H9 (cell line): ENCODE results near the gene MRPS26. TPM values are rescaled to one million over a fixed set of nuclear protein-coding genes. Genes with fewer than 3 reads are reported as not detected.

Experiments
- DNase-seq: peaks from one replicate; pipeline ENCODE4 v3.0.0-alpha.2; 2017
- H2AFZ ChIP-seq: one replicate; pipeline ENCODE4 v1.6.1; 2013; ENCODE audit warnings: mild to moderate bottlenecking, low read length, control low read depth, moderate library complexity
- H2AK5ac ChIP-seq: 2 replicates; pipeline ENCODE4 v1.6.1; 2013; ENCODE audit warnings: low read length, control low read depth, mixed read lengths; ENCODE audit not compliant: insufficient read length
- H2BK120ac ChIP-seq: one replicate; pipeline ENCODE4 v1.6.1; 2013; ENCODE audit warnings: low read depth, mild to moderate bottlenecking, low read length, control low read depth, inconsistent platforms; ENCODE audit not compliant: poor library complexity, severe bottlenecking
- H2BK12ac ChIP-seq: 2 replicates; pipeline ENCODE4 v1.6.1; 2013; ENCODE audit warnings: low read length, control low read depth, mixed read lengths, low read depth; ENCODE audit not compliant: insufficient read length
- H2BK15ac ChIP-seq: 2 replicates; pipeline ENCODE4 v1.6.1; 2013; ENCODE audit warnings: low read depth, low read length, control low read depth
- H2BK20ac ChIP-seq: one replicate; pipeline ENCODE4 v1.6.1; 2013; ENCODE audit warnings: low read depth, mild to moderate bottlenecking, low read length, control low read depth, inconsistent platforms; ENCODE audit not compliant: poor library complexity, severe bottlenecking
- H2BK5ac ChIP-seq: 2 replicates; pipeline ENCODE4 v1.6.1; 2013; ENCODE audit warnings: low read length, control low read depth, mixed read lengths; ENCODE audit not compliant: insufficient read length
- H3K14ac ChIP-seq: 2 replicates; pipeline ENCODE4 v1.6.1; 2013; ENCODE audit warnings: low read length, control low read depth; ENCODE audit not compliant: insufficient read depth
- H3K18ac ChIP-seq: 2 replicates; pipeline ENCODE4 v1.6.1; 2013; ENCODE audit warnings: low read depth, mild to moderate bottlenecking, mixed read lengths, low read length, control low read depth; ENCODE audit not compliant: insufficient read length
- H3K23ac ChIP-seq: 2 replicates; pipeline ENCODE4 v1.6.1; 2013; ENCODE audit warnings: low read length, control low read depth, mixed read lengths, low read depth; ENCODE audit not compliant: insufficient read length
- H3K23me2 ChIP-seq: 2 replicates; pipeline ENCODE4 v1.6.1; 2013; ENCODE audit warnings: low read depth, mild to moderate bottlenecking, mixed read lengths, low read length, control low read depth; ENCODE audit not compliant: insufficient read length, poor library complexity, severe bottlenecking
- H3K27ac ChIP-seq: 2 replicates; pipeline ENCODE4 v1.5.1; 2013; ENCODE audit warnings: low read length, control low read depth, mixed read lengths, low read depth; ENCODE audit not compliant: insufficient read length
- H3K27me3 ChIP-seq: 2 replicates; pipeline ENCODE4 v1.6.1; 2013; ENCODE audit warnings: low read length, control low read depth, inconsistent platforms; ENCODE audit not compliant: insufficient read depth
- H3K4ac ChIP-seq: 2 replicates; pipeline ENCODE4 v1.6.1; 2013; ENCODE audit warnings: low read depth, mild to moderate bottlenecking, control low read depth, inconsistent platforms, low read length, moderate library complexity
- H3K4me1 ChIP-seq: 2 replicates; pipeline ENCODE4 v1.6.1; 2013; ENCODE audit warnings: low read length, control low read depth, inconsistent platforms; ENCODE audit not compliant: insufficient read depth
- H3K4me2 ChIP-seq: 2 replicates; pipeline ENCODE4 v1.6.1; 2013; ENCODE audit warnings: low read length, control low read depth, mixed read lengths; ENCODE audit not compliant: insufficient read length, insufficient read depth
- H3K56ac ChIP-seq: 2 replicates; pipeline ENCODE4 v1.6.1; 2013; ENCODE audit warnings: low read depth, mild to moderate bottlenecking, mixed read lengths, low read length, control low read depth; ENCODE audit not compliant: insufficient read length
- H3K79me1 ChIP-seq: 2 replicates; pipeline ENCODE4 v1.6.1; 2013; ENCODE audit warnings: low read depth, mild to moderate bottlenecking, moderate library complexity, low read length, control low read depth, inconsistent platforms; ENCODE audit not compliant: insufficient read depth, poor library complexity, severe bottlenecking
- H3K79me2 ChIP-seq: 2 replicates; pipeline ENCODE4 v1.6.1; 2013; ENCODE audit warnings: low read length, control low read depth, inconsistent platforms; ENCODE audit not compliant: insufficient read depth
- H3K9ac ChIP-seq: 2 replicates; pipeline ENCODE4 v1.6.1; 2013; ENCODE audit warnings: low read length, control low read depth, mixed read lengths; ENCODE audit not compliant: insufficient read length; ENCODE audit errors: extremely low read depth
- H3K9me3 ChIP-seq: one replicate; pipeline ENCODE4 v1.6.1; 2013; ENCODE audit warnings: low read depth, low read length, inconsistent platforms; ENCODE audit not compliant: control insufficient read depth
- H3T11ph ChIP-seq: one replicate; pipeline ENCODE4 v1.6.1; 2013; ENCODE audit warnings: mild to moderate bottlenecking, low read length, control low read depth, inconsistent platforms
- H4K20me1 ChIP-seq: one replicate; pipeline ENCODE4 v1.6.1; 2013; ENCODE audit not compliant: control insufficient read depth, insufficient read length, insufficient read depth
- H4K5ac ChIP-seq: 2 replicates; pipeline ENCODE4 v1.6.1; 2013; ENCODE audit warnings: low read depth, mild to moderate bottlenecking, mixed read lengths, low read length, control low read depth; ENCODE audit not compliant: insufficient read length
- H4K8ac ChIP-seq: replicated peaks from 2 replicates; pipeline ENCODE4 v1.6.1; 2013; ENCODE audit warnings: low read length, control low read depth, mixed read lengths, low read depth; ENCODE audit not compliant: insufficient read length
- H4K91ac ChIP-seq: 2 replicates; pipeline ENCODE4 v1.6.1; 2013; ENCODE audit warnings: low read depth, mild to moderate bottlenecking, moderate library complexity, mixed read lengths, low read length, control low read depth; ENCODE audit not compliant: insufficient read length
- H3K27ac Mint-ChIP-seq, 3 experiments: 2 replicates in 2 of 3; 3 replicates in 1 of 3; pipeline ENCODE4 v1.8.0; 2020 to 2021; ENCODE audit warnings: mixed read lengths in 3 of 3, mild to moderate bottlenecking in 1 of 3, moderate library complexity in 1 of 3
- H3K27me3 Mint-ChIP-seq: 2 replicates; pipeline ENCODE4 v1.8.0; 2021; ENCODE audit warnings: low read depth, mild to moderate bottlenecking, moderate library complexity, mixed read lengths
- H3K36me3 Mint-ChIP-seq, 3 experiments: 2 replicates in 2 of 3; 3 replicates in 1 of 3; pipeline ENCODE4 v1.8.0; 2020 to 2021; ENCODE audit warnings: low read depth in 3 of 3, mixed read lengths in 3 of 3; ENCODE audit not compliant: insufficient read depth in 1 of 3
- H3K4me1 Mint-ChIP-seq, 2 experiments: 2 replicates each; pipeline ENCODE4 v1.8.0; 2020; ENCODE audit warnings: mixed read lengths in 2 of 2
- H3K4me3 Mint-ChIP-seq, 2 experiments: 2 replicates in 1 of 2; 3 replicates in 1 of 2; pipeline ENCODE4 v1.8.0; 2020 to 2021; ENCODE audit warnings: mild to moderate bottlenecking in 2 of 2, mixed read lengths in 2 of 2, moderate library complexity in 1 of 2
- H3K9me3 Mint-ChIP-seq, 2 experiments: 2 replicates in 1 of 2; 3 replicates in 1 of 2; pipeline ENCODE4 v1.8.0; 2020; ENCODE audit warnings: mild to moderate bottlenecking in 2 of 2, mixed read lengths in 2 of 2, moderate library complexity in 1 of 2
- WGBS: extraction: QIAGEN DNeasy Blood & Tissue Kit; methylation state at CpG from one replicate; pipeline ENCODE4 v1.1.7; 2013; ENCODE audit warnings: missing lambda C conversion rate, low lambda C conversion rate, mixed read lengths; ENCODE audit not compliant: insufficient read length; ENCODE audit errors: extremely low coverage; 5-methylcytosine and 5-hydroxymethylcytosine counted together
- total RNA-seq: library from RNA; stranded (reverse); gene quantifications from 2 replicates; pipeline ENCODE4 v1.2.1, GENCODE V29; 2021
- TF ChIP-seq, protein P1 (sequence below): fragments of 200-600 bp; sonication (generic); conservative IDR thresholded peaks from 3 replicates; pipeline ENCODE4 v1.8.0; 2021; ENCODE audit warnings: antibody characterized with exemption, mild to moderate bottlenecking

Gene MRPS26
- total RNA-seq, 1 experiment from 2014 or later, result 97.6 TPM

- Histone ChIP-seq H2BK20ac (no peak overlapping the region), H4K5ac (no peak overlapping the region), H3K4me2 (no peak overlapping the region), H3K27me3 (no peaks in the 10 kb centered on the region), H3K4me1 (peaks cover 6% of the 10 kb centered on the region; the same call in 1 of the 2 replicates), H2BK120ac (no peak overlapping the region), H3K9ac (no peak overlapping the region), H3K56ac (no peak overlapping the region), H3T11ph (no peak overlapping the region), H3K14ac (no peak overlapping the region), H3K79me1 (no peaks in the 10 kb centered on the region), H2AK5ac (no peak overlapping the region), H4K20me1 (no peaks in the 10 kb centered on the region), H2BK5ac (no peak overlapping the region), H2BK15ac (no peak overlapping the region), H3K23me2 (no peaks in the 10 kb centered on the region), H3K79me2 (no peaks in the 10 kb centered on the region), H3K9me3 (no peaks in the 10 kb centered on the region), H3K4ac (no peak overlapping the region), H2BK12ac (no peak overlapping the region), H2AFZ (no peak overlapping the region), H3K27ac (no peak overlapping the region), H4K8ac (no peak overlapping the region), H3K23ac (no peak overlapping the region), H4K91ac (no peak overlapping the region), H3K18ac (no peak overlapping the region)
- Mint-ChIP-seq H3K36me3 (peaks cover 18 to 61% (median 60%) of the 10 kb centered on the region in 3 experiments; a peak in 6 of 7 replicates), H3K27ac (no peak overlapping the region), H3K4me3 (no peak overlapping the region), H3K27me3 (no peaks in the 10 kb centered on the region; the same call in 1 of the 2 replicates), H3K9me3 (no peaks in the 10 kb centered on the region), H3K4me1 (peaks cover 12 to 14% of the 10 kb centered on the region in 2 experiments)
- DNase-seq, result no peak
- TF ChIP-seq, protein P1, sequence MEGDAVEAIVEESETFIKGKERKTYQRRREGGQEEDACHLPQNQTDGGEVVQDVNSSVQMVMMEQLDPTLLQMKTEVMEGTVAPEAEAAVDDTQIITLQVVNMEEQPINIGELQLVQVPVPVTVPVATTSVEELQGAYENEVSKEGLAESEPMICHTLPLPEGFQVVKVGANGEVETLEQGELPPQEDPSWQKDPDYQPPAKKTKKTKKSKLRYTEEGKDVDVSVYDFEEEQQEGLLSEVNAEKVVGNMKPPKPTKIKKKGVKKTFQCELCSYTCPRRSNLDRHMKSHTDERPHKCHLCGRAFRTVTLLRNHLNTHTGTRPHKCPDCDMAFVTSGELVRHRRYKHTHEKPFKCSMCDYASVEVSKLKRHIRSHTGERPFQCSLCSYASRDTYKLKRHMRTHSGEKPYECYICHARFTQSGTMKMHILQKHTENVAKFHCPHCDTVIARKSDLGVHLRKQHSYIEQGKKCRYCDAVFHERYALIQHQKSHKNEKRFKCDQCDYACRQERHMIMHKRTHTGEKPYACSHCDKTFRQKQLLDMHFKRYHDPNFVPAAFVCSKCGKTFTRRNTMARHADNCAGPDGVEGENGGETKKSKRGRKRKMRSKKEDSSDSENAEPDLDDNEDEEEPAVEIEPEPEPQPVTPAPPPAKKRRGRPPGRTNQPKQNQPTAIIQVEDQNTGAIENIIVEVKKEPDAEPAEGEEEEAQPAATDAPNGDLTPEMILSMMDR, result no peak
- no CpG with 5 or more reads among the region's 3 CpGs for WGBS
These were observed 8.2 kb upstream of the MRPS26 start for GRCh38 chr20:3037654-3038053.
